Body of pancreas (tissue), 4 donors: ENCODE measurements around the gene ZCCHC2. TPM values are rescaled to one million over a fixed set of nuclear protein-coding genes. Genes with fewer than 3 reads are reported as not detected.

Source experiments
- ATAC-seq: fragments of 150-250 bp; one replicate; pipeline ENCODE4 v1.9.1; 2016
- DNase-seq, 4 donors: peaks; one replicate each; pipeline ENCODE4 v3.0.0-alpha.2; 2019
- H3K27ac ChIP-seq, 4 donors: fragments of 200-600 bp; sonication (generic); 1 replicate in 3 of 4; 2 replicates in 1 of 4; pipeline versions ENCODE4 v1.5.1 to v1.6.1; 2016 to 2019; ENCODE audit warnings: mild to moderate bottlenecking in 1 of 4, mixed read lengths in 1 of 4, moderate library complexity in 1 of 4
- H3K27me3 ChIP-seq, 2 donors: fragments of 200-600 bp; sonication (generic); one replicate each; pipeline ENCODE4 v1.6.0; 2016; ENCODE audit warnings: mild to moderate bottlenecking in 1 of 2
- H3K36me3 ChIP-seq, 2 donors: fragments of 200-600 bp; sonication (generic); replicated peaks in 1 of 2; 2 replicates each; pipeline ENCODE4 v1.5.1; 2016; ENCODE audit warnings: low read depth in 2 of 2; ENCODE audit not compliant: insufficient read depth in 1 of 2
- H3K4me1 ChIP-seq: fragments of 200-600 bp; sonication (generic); one replicate; pipeline ENCODE4 v1.6.0; 2016
- H3K4me3 ChIP-seq, 2 donors: fragments of 200-600 bp; sonication (generic); 1 replicate in 1 of 2; 2 replicates in 1 of 2; pipeline ENCODE4 v1.5.1; 2016 to 2019
- H3K9me3 ChIP-seq, 3 donors: fragments of 200-600 bp; sonication (generic); 1 replicate in 2 of 3; 2 replicates in 1 of 3; pipeline ENCODE4 v1.5.1; 2016
- POLR2A ChIP-seq, 3 donors: fragments of 450-650 bp; IDR thresholded peaks; one replicate each; pipeline ENCODE4 v1.6.1; 2016; ENCODE audit warnings: antibody characterized with exemption in 3 of 3, mild to moderate bottlenecking in 2 of 3
- WGBS, 2 donors: methylation state at CpG; one replicate each; pipeline ENCODE4 v1.1.5; 2017; 5-methylcytosine and 5-hydroxymethylcytosine counted together
- intact Hi-C: fragments of 100-400 bp; cut with DNase I; formaldehyde crosslinking; loops from one replicate; pipeline ENCODE4 v1.15.1; 2023
- total RNA-seq, 2 donors: library from RNA; depleted of rRNA; stranded (reverse); fragments of >200 nt; gene quantifications; one replicate each; pipeline ENCODE4 v1.1.0, GENCODE V29; 2016
- TF ChIP-seq, protein P1 (sequence below), 7 experiments: fragments of 450-650 bp in 4 of 7; fragments of 200-600 bp in 3 of 7; sonication (generic) in 3 of 7; IDR thresholded peaks; one replicate each; pipeline ENCODE4 v1.5.1; 2016 to 2019; ENCODE audit warnings: antibody characterized with exemption in 7 of 7

ZCCHC2 gene
- total RNA-seq, 2 donors from 2014 or later, result 10.4 to 14.2 TPM

DNA sequence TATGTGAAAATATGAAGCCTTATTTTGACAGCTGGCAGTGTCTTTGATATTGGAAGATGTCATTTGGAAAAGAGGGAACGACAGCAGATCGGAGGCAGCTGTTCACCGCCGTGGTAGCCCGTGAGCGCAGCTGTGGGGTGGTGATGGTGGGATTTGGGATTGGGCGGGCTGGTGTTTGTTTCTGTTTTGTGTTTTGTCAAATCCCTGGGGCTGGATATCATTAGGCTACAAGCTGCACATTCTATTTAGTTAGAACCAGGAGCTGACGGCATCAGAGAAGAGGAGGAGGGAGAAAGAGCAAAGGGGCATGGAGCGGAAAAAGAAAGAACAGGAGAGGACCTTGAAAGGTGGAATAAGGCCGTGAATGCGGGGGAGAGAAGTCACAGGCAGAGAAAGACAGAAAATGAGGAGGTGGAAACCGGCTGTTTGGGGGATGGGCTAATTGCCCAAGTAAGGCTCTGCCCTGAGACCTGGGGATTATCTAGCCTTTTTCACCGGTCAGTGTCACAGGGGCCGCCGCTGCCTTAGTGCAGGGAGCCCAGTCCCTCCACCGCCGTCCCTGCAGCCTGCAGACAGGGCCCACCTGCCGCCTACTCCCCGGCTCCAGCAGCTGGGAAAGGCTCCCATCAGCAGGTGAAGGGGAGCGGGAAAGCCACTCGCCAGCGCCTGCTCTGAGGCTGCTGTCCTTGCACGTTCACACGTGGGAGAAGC lies 88.0 kb downstream of the ZCCHC2 start:
- WGBS, 2 donors, result 33 to 36% methylated on average over 23 to 24 of the region's 24 CpGs
- H3K36me3 ChIP-seq, result no peaks in the 10 kb centered on the region
- H3K27ac ChIP-seq, result no peak overlapping the region
- DNase-seq, result peak in 1 of 4 donors; percentile 15
- peaks cover 15% of the 10 kb centered on the region for H3K4me1 ChIP-seq
- ATAC-seq, result peak; percentile 21
- intact Hi-C loops, result no loop called here
- no peaks in the 10 kb centered on the region for H3K27me3 ChIP-seq
- no peak overlapping the region for H3K4me3 ChIP-seq
- TF ChIP-seq, protein P1, sequence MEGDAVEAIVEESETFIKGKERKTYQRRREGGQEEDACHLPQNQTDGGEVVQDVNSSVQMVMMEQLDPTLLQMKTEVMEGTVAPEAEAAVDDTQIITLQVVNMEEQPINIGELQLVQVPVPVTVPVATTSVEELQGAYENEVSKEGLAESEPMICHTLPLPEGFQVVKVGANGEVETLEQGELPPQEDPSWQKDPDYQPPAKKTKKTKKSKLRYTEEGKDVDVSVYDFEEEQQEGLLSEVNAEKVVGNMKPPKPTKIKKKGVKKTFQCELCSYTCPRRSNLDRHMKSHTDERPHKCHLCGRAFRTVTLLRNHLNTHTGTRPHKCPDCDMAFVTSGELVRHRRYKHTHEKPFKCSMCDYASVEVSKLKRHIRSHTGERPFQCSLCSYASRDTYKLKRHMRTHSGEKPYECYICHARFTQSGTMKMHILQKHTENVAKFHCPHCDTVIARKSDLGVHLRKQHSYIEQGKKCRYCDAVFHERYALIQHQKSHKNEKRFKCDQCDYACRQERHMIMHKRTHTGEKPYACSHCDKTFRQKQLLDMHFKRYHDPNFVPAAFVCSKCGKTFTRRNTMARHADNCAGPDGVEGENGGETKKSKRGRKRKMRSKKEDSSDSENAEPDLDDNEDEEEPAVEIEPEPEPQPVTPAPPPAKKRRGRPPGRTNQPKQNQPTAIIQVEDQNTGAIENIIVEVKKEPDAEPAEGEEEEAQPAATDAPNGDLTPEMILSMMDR (IDR thresholded peaks at IDR 0.05), result no peak
- no peak for TF ChIP-seq POLR2A (IDR thresholded peaks at IDR 0.05)
- H3K9me3 ChIP-seq, result no peaks in the 10 kb centered on the region

DNA sequence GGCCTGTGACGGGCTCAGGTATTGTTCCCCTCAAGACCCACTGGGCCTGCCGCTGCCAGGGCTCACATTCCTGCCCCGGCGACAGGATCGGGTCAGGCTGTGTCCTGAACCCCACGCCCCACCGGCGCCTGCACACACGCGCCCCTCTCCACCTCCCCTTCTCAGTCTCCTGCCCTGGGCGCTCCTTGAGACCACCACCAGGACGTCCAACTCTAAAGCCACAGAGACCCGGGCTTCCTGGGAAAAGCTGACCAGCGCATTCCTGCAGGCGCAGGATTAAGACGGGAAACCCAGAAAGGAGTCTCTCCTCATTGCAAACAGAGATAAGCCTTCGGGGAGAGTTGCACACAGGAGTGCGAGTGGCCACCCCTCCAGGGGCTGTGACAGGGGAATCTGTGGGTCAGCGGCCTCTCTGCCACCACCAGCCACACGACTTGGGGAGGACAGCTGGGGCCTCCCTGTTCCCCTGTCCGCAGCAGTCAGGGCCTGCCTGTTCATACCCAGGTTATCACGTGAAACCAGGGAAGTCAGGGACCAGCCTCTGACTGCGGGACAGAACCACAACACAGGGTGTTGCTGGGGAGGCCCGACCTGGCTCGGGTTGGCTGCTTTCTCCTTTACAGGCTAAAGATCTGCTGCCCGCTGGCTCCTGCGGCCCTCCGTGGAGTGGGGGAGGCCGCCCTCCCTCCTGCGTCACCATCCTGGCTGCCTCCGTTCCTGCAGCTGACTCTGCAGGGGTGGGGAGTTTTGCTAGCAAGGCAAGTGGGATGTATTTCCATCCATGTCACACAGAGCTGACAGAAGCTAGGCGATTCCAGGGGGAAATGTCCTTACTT lies 88.8 kb downstream of the ZCCHC2 start:
- TF ChIP-seq POLR2A (IDR thresholded peaks at IDR 0.05), result no peak
- TF ChIP-seq, protein P1 (IDR thresholded peaks at IDR 0.05), result no peak
- DNase-seq, result no peak
- Histone ChIP-seq H3K4me3 (no peak overlapping the region), H3K36me3 (no peaks in the 10 kb centered on the region), H3K4me1 (peaks cover 15% of the 10 kb centered on the region), H3K27ac (no peak overlapping the region), H3K27me3 (no peaks in the 10 kb centered on the region), H3K9me3 (no peaks in the 10 kb centered on the region)
- 42 to 53% methylated on average over 14 to 29 of the region's 32 CpGs for WGBS, 2 donors
- ATAC-seq, result peak; percentile 24
- intact Hi-C loops, result no loop called here

DNA sequence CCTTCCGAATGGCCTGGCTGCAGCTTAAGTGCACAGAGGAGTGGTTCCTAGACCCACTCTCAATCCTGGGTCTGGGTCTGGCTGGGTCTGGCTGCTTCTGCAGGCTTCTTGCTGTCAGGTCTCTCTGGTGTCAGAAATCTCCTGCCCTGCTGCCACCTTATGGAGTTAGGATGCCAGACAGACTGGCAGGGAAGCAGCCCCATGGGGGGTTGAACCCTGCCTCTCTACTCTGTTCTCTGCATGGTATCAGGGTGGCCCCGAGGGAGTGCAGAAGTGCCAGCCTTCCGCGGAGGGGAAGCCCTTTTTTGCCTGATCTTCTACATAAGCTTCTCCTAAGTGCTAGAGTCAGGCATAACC lies 89.4 kb downstream of the ZCCHC2 start:
- Histone ChIP-seq H3K4me1 (peaks cover 15% of the 10 kb centered on the region), H3K36me3 (no peaks in the 10 kb centered on the region), H3K27me3 (no peaks in the 10 kb centered on the region), H3K9me3 (no peaks in the 10 kb centered on the region), H3K27ac (no peak overlapping the region), H3K4me3 (no peak overlapping the region)
- intact Hi-C loops, result no loop called here
- ATAC-seq (no peak), DNase-seq (no peak)
- TF ChIP-seq POLR2A (IDR thresholded peaks at IDR 0.05), result no peak
- TF ChIP-seq, protein P1 (IDR thresholded peaks at IDR 0.05), result no peak
- 82 to 84% methylated on average over 4 of the region's 4 CpGs for WGBS, 2 donors

DNA sequence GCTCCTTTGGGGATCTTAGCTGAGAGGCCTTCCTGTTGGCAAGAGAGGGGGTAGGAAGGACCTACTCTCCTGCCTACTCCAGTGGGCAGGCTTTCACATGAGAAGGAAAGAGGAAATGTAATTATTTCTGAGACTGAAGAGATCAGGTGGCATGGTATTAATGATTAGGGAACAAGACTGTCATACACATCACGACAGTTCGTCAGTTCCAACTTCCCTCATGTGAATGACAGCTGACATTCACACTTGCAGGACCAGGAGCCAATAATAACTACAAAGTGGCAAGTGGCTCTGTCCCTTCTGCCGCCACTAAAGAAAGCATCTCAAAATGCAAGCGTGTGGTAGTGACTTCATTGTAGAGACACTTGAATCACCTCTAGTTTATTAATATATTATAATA lies 90.0 kb downstream of the ZCCHC2 start:
- intact Hi-C loops, result no loop called here
- 77 to 93% methylated on average over 4 of the region's 4 CpGs for WGBS, 2 donors

More for the DNA sequence above, 90.0 kb downstream of the ZCCHC2 start:
- TF ChIP-seq, protein P1 (IDR thresholded peaks at IDR 0.05), result no peak
- TF ChIP-seq POLR2A (IDR thresholded peaks at IDR 0.05), result no peak
- Histone ChIP-seq H3K27ac (no peak overlapping the region), H3K27me3 (no peaks in the 10 kb centered on the region), H3K36me3 (no peaks in the 10 kb centered on the region), H3K9me3 (no peaks in the 10 kb centered on the region), H3K4me3 (no peak overlapping the region), H3K4me1 (peaks cover 15% of the 10 kb centered on the region)
- ATAC-seq (no peak), DNase-seq (no peak)
